GM23338 (cell line): ENCODE results near the gene IRS1. TPM values are rescaled to one million over a fixed set of nuclear protein-coding genes. Genes with fewer than 3 reads are reported as not detected.

Source experiments
- ATAC-seq: fragments of 200-7000 bp; cut with Tn5 transposase; 3 replicates; pipeline ENCODE4 v1.9.1; 2020
- DNase-seq: peaks from one replicate; pipeline ENCODE4 v3.0.0-alpha.2; 2015; ENCODE audit warnings: low spot score
- H2AFZ ChIP-seq: fragments of 200-600 bp; sonication (generic); 2 replicates; pipeline ENCODE4 v1.8.0; 2016; ENCODE audit warnings: antibody characterized with exemption, mild to moderate bottlenecking, moderate library complexity
- H3F3A ChIP-seq: fragments of 200-600 bp; sonication (generic); replicated peaks from 2 replicates; pipeline ENCODE4 v1.8.0; 2017; ENCODE audit warnings: antibody characterized with exemption, mixed run types, low read depth
- H3K27ac ChIP-seq: fragments of 200-600 bp; sonication (generic); 2 replicates; pipeline ENCODE4 v1.6.1; 2016; ENCODE audit warnings: low read depth
- H3K27me3 ChIP-seq: fragments of 200-600 bp; sonication (generic); 2 replicates; pipeline ENCODE4 v1.8.0; 2016; ENCODE audit warnings: mild to moderate bottlenecking, mixed run types, moderate library complexity; ENCODE audit not compliant: insufficient read depth
- H3K36me3 ChIP-seq: fragments of 200-600 bp; sonication (generic); 2 replicates; pipeline ENCODE4 v1.8.0; 2016; ENCODE audit warnings: mild to moderate bottlenecking; ENCODE audit not compliant: insufficient read depth
- H3K4me1 ChIP-seq: fragments of 200-600 bp; sonication (generic); 2 replicates; pipeline ENCODE4 v1.8.0; 2016; ENCODE audit warnings: mild to moderate bottlenecking, moderate library complexity; ENCODE audit not compliant: insufficient read depth
- H3K4me2 ChIP-seq: fragments of 200-600 bp; sonication (generic); 2 replicates; pipeline ENCODE4 v1.7.1; 2017; ENCODE audit warnings: mixed run types
- H3K4me3 ChIP-seq: fragments of 200-600 bp; sonication (generic); 2 replicates; pipeline ENCODE4 v1.6.1; 2016; ENCODE audit warnings: mixed run types
- H3K79me2 ChIP-seq: fragments of 200-600 bp; sonication (generic); replicated peaks from 2 replicates; pipeline ENCODE4 v1.8.0; 2017; ENCODE audit warnings: mild to moderate bottlenecking; ENCODE audit not compliant: insufficient read depth
- H3K9me2 ChIP-seq: fragments of 200-600 bp; sonication (generic); 2 replicates; pipeline ENCODE4 v1.8.0; 2017; ENCODE audit not compliant: insufficient read depth
- H4K20me1 ChIP-seq: fragments of 200-600 bp; sonication (generic); replicated peaks from 2 replicates; pipeline ENCODE4 v1.8.0; 2017; ENCODE audit warnings: mild to moderate bottlenecking; ENCODE audit not compliant: insufficient read depth
- H3K27ac Mint-ChIP-seq: 2 replicates; pipeline ENCODE4 v1.8.0; 2020; ENCODE audit warnings: inconsistent platforms, mild to moderate bottlenecking, moderate library complexity, mixed read lengths
- H3K27me3 Mint-ChIP-seq: 3 replicates; pipeline ENCODE4 v1.8.0; 2022; ENCODE audit warnings: low read depth, mild to moderate bottlenecking, moderate library complexity, mixed read lengths, inconsistent platforms; ENCODE audit not compliant: insufficient read depth, poor library complexity
- H3K36me3 Mint-ChIP-seq: 3 replicates; pipeline ENCODE4 v1.8.0; 2021; ENCODE audit warnings: low read depth, mild to moderate bottlenecking, inconsistent platforms, moderate library complexity, mixed read lengths
- H3K4me1 Mint-ChIP-seq: 3 replicates; pipeline ENCODE4 v1.8.0; 2020; ENCODE audit warnings: mild to moderate bottlenecking, inconsistent platforms, mixed read lengths
- H3K4me3 Mint-ChIP-seq: 3 replicates; pipeline ENCODE4 v1.8.0; 2021; ENCODE audit warnings: moderate library complexity, mild to moderate bottlenecking, inconsistent platforms, mixed read lengths
- H3K9me3 Mint-ChIP-seq: 3 replicates; pipeline ENCODE4 v1.8.0; 2020; ENCODE audit warnings: moderate library complexity, mild to moderate bottlenecking, inconsistent platforms, mixed read lengths
- CREB1 ChIP-seq: fragments of 250-450 bp; sonication (Bioruptor Pico); IDR thresholded peaks from 2 replicates; pipeline ENCODE4 v1.5.0; 2020; ENCODE audit warnings: low read depth, mild to moderate bottlenecking, moderate library complexity
- EZH2 ChIP-seq: fragments of 200-600 bp; sonication (generic); IDR thresholded peaks from one replicate; pipeline ENCODE4 v1.8.0; 2017; ENCODE audit warnings: antibody characterized with exemption, mild to moderate bottlenecking, low read depth; ENCODE audit not compliant: unreplicated experiment
- EZH2phosphoT487 ChIP-seq: fragments of 200-600 bp; sonication (generic); IDR thresholded peaks from one replicate; pipeline ENCODE4 v1.8.1; 2018; ENCODE audit warnings: antibody characterized with exemption; ENCODE audit not compliant: unreplicated experiment
- JUNB ChIP-seq: IDR thresholded peaks from one replicate; pipeline ENCODE4 v1.6.1; 2016; ENCODE audit warnings: antibody characterized with exemption; ENCODE audit not compliant: unreplicated experiment
- NANOG ChIP-seq: IDR thresholded peaks from 2 replicates; pipeline ENCODE4 v1.6.1; 2016; ENCODE audit warnings: antibody characterized with exemption, borderline replicate concordance
- POLR2AphosphoS5 ChIP-seq: IDR thresholded peaks from 2 replicates; pipeline ENCODE4 v1.6.1; 2016; ENCODE audit warnings: antibody characterized with exemption, low read depth
- STAT1 ChIP-seq: IDR thresholded peaks from one replicate; pipeline ENCODE4 v1.6.1; 2016; ENCODE audit warnings: antibody characterized with exemption; ENCODE audit not compliant: unreplicated experiment
- ZNF331 ChIP-seq: fragments of 250-450 bp; sonication (Bioruptor Pico); IDR thresholded peaks from 2 replicates; pipeline ENCODE4 v1.5.0; 2020; ENCODE audit warnings: low read depth, mild to moderate bottlenecking, moderate library complexity
- polyA plus RNA-seq: library from polyadenylated mRNA; unstranded; fragments of >200 nt; fragmentation: Nextera tagmentation; extraction: Ambion mirVana; gene quantifications from 2 replicates; pipeline ENCODE4 v1.2.1, GENCODE V29; 2016
- total RNA-seq: library from RNA; depleted of rRNA; stranded (reverse); fragments of >200 nt; shearing (Covaris generic); gene quantifications from 2 replicates; pipeline ENCODE4 v1.2.3, GENCODE V29; 2014
- TF ChIP-seq, protein P1 (sequence below): IDR thresholded peaks from one replicate; pipeline ENCODE4 v1.6.1; 2018; ENCODE audit warnings: antibody characterized with exemption; ENCODE audit not compliant: unreplicated experiment
- TF ChIP-seq, protein P2 (sequence below), 2 experiments: fragments of 200-600 bp in 1 of 2; sonication (generic) in 1 of 2; conservative IDR thresholded peaks; 2 replicates each; pipeline versions ENCODE4 v1.5.1 to v1.6.1; 2016 to 2017; ENCODE audit warnings: antibody characterized with exemption in 2 of 2, low read depth in 2 of 2, mild to moderate bottlenecking in 2 of 2, moderate library complexity in 1 of 2
- TF ChIP-seq, protein P3 (sequence below): IDR thresholded peaks from 2 replicates; pipeline ENCODE4 v1.6.1; 2016; ENCODE audit warnings: antibody characterized with exemption
- TF ChIP-seq, protein P4 (sequence below): fragments of 250-450 bp; sonication (Bioruptor Pico); IDR thresholded peaks from 2 replicates; pipeline ENCODE4 v1.5.0; 2020; ENCODE audit warnings: mild to moderate bottlenecking, moderate library complexity

The IRS1 gene
- total and polyA plus RNA-seq, 2 experiments from 2014 or later = 6.9 to 26.2 TPM

DNA sequence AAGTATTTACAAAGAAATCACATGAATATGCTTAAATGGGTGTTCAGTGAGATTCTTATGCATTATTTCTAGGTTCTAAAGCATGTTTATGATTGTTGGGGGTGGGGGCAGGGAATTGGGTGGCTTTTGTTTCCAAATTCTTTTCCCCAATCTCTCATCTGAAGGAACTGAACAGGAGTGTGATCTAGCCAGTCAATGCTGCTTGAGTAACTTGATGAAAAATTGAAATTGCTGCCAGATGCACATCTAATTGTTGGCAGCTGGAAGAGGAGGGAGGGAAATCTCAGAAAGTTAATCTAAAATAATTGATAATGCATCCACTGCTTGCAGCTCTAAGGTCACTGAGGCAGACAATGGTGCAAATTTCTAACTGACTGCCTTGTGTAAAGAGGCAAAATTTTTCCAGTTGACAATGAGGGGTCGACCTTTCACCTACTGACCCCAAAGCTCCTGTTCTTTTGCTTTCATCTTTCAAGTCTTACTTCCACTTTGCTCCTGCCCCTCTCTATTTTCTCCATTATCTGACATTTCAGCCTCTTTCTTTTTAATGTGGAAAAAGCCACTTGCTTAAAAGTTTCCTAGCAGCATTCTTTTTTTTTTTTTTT is 53.3 kb downstream of the IRS1 start:
- Mint-ChIP-seq H3K4me1 (peaks cover 25% of the 10 kb centered on the region; the same call in 2 of the 3 replicates), H3K36me3 (peaks cover 22% of the 10 kb centered on the region; the same call in 2 of the 3 replicates), H3K27me3 (peaks cover 6% of the 10 kb centered on the region), H3K27ac (no peak overlapping the region), H3K9me3 (no peaks in the 10 kb centered on the region; the same call in 2 of the 3 replicates), H3K4me3 (no peak overlapping the region)
- Histone ChIP-seq H4K20me1 (no peaks in the 10 kb centered on the region; the same call in 1 of the 2 replicates), H3K27me3 (no peaks in the 10 kb centered on the region), H3K36me3 (no peaks in the 10 kb centered on the region), H3K79me2 (peaks cover 16% of the 10 kb centered on the region; the same call in 1 of the 2 replicates), H3K4me3 (no peak overlapping the region), H3K4me2 (no peak overlapping the region), H3K27ac (no peak overlapping the region), H2AFZ (no peak overlapping the region), H3F3A (no peaks in the 10 kb centered on the region), H3K9me2 (peaks cover 7% of the 10 kb centered on the region), H3K4me1 (peaks cover 12% of the 10 kb centered on the region)
- TF ChIP-seq EZH2 (no peak), JUNB (no peak), STAT1 (no peak), CREB1 (CRISPR knock-in tag) (no peak), ZNF331 (CRISPR knock-in tag) (no peak), EZH2phosphoT487 (no peak), POLR2AphosphoS5 (no peak), NANOG (no peak)
- TF ChIP-seq, protein P1, sequence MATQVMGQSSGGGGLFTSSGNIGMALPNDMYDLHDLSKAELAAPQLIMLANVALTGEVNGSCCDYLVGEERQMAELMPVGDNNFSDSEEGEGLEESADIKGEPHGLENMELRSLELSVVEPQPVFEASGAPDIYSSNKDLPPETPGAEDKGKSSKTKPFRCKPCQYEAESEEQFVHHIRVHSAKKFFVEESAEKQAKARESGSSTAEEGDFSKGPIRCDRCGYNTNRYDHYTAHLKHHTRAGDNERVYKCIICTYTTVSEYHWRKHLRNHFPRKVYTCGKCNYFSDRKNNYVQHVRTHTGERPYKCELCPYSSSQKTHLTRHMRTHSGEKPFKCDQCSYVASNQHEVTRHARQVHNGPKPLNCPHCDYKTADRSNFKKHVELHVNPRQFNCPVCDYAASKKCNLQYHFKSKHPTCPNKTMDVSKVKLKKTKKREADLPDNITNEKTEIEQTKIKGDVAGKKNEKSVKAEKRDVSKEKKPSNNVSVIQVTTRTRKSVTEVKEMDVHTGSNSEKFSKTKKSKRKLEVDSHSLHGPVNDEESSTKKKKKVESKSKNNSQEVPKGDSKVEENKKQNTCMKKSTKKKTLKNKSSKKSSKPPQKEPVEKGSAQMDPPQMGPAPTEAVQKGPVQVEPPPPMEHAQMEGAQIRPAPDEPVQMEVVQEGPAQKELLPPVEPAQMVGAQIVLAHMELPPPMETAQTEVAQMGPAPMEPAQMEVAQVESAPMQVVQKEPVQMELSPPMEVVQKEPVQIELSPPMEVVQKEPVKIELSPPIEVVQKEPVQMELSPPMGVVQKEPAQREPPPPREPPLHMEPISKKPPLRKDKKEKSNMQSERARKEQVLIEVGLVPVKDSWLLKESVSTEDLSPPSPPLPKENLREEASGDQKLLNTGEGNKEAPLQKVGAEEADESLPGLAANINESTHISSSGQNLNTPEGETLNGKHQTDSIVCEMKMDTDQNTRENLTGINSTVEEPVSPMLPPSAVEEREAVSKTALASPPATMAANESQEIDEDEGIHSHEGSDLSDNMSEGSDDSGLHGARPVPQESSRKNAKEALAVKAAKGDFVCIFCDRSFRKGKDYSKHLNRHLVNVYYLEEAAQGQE = no peak
- TF ChIP-seq, protein P2, sequence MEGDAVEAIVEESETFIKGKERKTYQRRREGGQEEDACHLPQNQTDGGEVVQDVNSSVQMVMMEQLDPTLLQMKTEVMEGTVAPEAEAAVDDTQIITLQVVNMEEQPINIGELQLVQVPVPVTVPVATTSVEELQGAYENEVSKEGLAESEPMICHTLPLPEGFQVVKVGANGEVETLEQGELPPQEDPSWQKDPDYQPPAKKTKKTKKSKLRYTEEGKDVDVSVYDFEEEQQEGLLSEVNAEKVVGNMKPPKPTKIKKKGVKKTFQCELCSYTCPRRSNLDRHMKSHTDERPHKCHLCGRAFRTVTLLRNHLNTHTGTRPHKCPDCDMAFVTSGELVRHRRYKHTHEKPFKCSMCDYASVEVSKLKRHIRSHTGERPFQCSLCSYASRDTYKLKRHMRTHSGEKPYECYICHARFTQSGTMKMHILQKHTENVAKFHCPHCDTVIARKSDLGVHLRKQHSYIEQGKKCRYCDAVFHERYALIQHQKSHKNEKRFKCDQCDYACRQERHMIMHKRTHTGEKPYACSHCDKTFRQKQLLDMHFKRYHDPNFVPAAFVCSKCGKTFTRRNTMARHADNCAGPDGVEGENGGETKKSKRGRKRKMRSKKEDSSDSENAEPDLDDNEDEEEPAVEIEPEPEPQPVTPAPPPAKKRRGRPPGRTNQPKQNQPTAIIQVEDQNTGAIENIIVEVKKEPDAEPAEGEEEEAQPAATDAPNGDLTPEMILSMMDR (conservative IDR thresholded peaks at IDR 0.05; ENCODE audit: low read depth in 2 of 2) = no peak
- TF ChIP-seq, protein P3, sequence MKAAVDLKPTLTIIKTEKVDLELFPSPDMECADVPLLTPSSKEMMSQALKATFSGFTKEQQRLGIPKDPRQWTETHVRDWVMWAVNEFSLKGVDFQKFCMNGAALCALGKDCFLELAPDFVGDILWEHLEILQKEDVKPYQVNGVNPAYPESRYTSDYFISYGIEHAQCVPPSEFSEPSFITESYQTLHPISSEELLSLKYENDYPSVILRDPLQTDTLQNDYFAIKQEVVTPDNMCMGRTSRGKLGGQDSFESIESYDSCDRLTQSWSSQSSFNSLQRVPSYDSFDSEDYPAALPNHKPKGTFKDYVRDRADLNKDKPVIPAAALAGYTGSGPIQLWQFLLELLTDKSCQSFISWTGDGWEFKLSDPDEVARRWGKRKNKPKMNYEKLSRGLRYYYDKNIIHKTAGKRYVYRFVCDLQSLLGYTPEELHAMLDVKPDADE = no peak
- TF ChIP-seq, protein P4, sequence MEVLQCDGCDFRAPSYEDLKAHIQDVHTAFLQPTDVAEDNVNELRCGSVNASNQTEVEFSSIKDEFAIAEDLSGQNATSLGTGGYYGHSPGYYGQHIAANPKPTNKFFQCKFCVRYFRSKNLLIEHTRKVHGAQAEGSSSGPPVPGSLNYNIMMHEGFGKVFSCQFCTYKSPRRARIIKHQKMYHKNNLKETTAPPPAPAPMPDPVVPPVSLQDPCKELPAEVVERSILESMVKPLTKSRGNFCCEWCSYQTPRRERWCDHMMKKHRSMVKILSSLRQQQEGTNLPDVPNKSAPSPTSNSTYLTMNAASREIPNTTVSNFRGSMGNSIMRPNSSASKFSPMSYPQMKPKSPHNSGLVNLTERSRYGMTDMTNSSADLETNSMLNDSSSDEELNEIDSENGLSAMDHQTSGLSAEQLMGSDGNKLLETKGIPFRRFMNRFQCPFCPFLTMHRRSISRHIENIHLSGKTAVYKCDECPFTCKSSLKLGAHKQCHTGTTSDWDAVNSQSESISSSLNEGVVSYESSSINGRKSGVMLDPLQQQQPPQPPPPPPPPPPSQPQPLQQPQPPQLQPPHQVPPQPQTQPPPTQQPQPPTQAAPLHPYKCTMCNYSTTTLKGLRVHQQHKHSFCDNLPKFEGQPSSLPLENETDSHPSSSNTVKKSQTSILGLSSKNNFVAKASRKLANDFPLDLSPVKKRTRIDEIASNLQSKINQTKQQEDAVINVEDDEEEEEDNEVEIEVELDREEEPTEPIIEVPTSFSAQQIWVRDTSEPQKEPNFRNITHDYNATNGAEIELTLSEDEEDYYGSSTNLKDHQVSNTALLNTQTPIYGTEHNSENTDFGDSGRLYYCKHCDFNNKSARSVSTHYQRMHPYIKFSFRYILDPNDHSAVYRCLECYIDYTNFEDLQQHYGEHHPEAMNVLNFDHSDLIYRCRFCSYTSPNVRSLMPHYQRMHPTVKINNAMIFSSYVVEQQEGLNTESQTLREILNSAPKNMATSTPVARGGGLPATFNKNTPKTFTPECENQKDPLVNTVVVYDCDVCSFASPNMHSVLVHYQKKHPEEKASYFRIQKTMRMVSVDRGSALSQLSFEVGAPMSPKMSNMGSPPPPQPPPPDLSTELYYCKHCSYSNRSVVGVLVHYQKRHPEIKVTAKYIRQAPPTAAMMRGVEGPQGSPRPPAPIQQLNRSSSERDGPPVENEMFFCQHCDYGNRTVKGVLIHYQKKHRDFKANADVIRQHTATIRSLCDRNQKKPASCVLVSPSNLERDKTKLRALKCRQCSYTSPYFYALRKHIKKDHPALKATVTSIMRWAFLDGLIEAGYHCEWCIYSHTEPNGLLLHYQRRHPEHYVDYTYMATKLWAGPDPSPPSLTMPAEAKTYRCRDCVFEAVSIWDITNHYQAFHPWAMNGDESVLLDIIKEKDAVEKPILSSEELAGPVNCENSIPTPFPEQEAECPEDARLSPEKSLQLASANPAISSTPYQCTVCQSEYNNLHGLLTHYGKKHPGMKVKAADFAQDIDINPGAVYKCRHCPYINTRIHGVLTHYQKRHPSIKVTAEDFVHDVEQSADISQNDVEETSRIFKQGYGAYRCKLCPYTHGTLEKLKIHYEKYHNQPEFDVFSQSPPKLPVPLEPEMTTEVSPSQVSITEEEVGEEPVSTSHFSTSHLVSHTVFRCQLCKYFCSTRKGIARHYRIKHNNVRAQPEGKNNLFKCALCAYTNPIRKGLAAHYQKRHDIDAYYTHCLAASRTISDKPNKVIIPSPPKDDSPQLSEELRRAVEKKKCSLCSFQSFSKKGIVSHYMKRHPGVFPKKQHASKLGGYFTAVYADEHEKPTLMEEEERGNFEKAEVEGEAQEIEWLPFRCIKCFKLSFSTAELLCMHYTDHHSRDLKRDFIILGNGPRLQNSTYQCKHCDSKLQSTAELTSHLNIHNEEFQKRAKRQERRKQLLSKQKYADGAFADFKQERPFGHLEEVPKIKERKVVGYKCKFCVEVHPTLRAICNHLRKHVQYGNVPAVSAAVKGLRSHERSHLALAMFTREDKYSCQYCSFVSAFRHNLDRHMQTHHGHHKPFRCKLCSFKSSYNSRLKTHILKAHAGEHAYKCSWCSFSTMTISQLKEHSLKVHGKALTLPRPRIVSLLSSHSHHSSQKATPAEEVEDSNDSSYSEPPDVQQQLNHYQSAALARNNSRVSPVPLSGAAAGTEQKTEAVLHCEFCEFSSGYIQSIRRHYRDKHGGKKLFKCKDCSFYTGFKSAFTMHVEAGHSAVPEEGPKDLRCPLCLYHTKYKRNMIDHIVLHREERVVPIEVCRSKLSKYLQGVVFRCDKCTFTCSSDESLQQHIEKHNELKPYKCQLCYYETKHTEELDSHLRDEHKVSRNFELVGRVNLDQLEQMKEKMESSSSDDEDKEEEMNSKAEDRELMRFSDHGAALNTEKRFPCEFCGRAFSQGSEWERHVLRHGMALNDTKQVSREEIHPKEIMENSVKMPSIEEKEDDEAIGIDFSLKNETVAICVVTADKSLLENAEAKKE = no peak
- no peak for ATAC-seq
- DNase-seq = no peak
